Measurements from ENCODE around the gene SOX18. TPM values are rescaled to one million over a fixed set of nuclear protein-coding genes. Genes with fewer than 3 reads are reported as not detected.

The SOX18 gene
- total and polyA plus RNA-seq, 2 experiments from 2014 or later = 0.06 TPM; not detected in 1

DNA sequence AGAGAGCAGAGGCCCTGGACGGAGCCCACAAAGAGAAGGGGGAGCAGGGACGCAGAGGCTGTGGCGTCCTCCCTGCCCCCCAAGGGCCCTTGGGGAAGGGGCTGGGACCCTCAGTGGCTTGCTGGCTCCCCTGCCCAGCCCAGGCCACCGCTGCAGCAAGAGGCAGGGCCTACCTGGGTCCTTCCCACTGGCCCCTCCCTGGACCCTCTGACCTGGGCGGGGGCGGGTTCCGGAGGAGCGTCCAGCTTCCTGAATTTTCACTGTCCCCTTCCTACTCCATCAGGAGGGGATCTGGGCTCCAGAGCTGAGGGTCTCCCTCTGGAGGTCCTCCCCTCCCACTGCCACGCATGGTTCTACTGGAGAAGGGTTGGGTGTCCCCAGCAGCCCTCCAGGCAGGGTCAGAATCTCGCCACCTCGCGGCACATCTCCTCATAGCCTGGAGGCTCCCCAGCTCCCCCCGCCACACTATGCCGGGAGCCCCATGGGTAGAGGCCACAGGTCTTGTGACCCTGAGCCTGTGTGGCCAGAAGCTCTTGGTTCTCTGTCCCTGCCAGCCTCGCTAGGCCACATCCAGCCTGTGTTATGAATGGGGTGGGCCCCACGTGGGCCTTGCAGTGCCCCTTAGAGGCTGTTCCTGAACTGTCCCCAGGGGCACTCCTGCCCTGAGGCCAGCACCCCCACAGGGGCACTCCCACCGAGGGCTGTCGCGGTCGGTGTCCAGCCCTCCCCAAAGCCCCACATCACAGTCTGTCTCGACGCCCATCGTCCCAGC is 1.0 kb upstream of the SOX18 start:
- peaks cover 60% of the 10 kb centered on the region for H3K27me3 ChIP-seq
- DNase-seq (ENCODE audit: low read depth in 1 of 2, low spot score in 1 of 2) = no peak
- peaks cover 5% of the 10 kb centered on the region for H3K4me1 ChIP-seq (ENCODE audit: low read depth)
- H3K27ac ChIP-seq = no peak overlapping the region
- no peaks in the 10 kb centered on the region for H3K9me3 ChIP-seq (ENCODE audit: low read depth)
- no peak overlapping the region for H3K4me3 ChIP-seq
- TF ChIP-seq, protein P1, sequence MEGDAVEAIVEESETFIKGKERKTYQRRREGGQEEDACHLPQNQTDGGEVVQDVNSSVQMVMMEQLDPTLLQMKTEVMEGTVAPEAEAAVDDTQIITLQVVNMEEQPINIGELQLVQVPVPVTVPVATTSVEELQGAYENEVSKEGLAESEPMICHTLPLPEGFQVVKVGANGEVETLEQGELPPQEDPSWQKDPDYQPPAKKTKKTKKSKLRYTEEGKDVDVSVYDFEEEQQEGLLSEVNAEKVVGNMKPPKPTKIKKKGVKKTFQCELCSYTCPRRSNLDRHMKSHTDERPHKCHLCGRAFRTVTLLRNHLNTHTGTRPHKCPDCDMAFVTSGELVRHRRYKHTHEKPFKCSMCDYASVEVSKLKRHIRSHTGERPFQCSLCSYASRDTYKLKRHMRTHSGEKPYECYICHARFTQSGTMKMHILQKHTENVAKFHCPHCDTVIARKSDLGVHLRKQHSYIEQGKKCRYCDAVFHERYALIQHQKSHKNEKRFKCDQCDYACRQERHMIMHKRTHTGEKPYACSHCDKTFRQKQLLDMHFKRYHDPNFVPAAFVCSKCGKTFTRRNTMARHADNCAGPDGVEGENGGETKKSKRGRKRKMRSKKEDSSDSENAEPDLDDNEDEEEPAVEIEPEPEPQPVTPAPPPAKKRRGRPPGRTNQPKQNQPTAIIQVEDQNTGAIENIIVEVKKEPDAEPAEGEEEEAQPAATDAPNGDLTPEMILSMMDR (IDR thresholded peaks at IDR 0.05; ENCODE audit: low read depth, low read length) = no peak
- H3K36me3 ChIP-seq = no peaks in the 10 kb centered on the region

DNA sequence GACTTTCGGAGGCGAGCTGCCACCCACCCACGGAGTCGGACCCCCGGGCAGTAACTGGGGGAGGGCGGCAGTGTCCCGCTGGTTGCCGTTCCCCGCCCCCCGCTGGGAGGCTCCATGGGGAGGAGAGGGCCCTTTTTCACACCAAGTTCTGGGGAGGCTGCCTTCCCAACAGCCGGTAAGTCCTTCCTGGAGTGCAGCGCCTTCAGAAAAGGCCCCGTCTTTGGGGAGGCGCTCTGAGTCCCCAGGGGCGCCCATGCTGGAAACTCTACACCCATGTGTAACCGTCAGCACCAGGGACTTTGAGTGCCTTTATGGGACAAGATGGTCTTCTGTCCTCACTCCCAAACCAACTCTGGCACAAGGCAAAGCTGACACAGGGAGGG is 430 bp upstream of the SOX18 start:
- Histone ChIP-seq H3K27ac (no peak overlapping the region), H3K27me3 (peaks cover 66% of the 10 kb centered on the region), H3K4me1 (ENCODE audit: low read depth) (peaks cover 5% of the 10 kb centered on the region), H3K9me3 (ENCODE audit: low read depth) (no peaks in the 10 kb centered on the region), H3K36me3 (no peaks in the 10 kb centered on the region), H3K4me3 (peak overlapping the region; percentile 20)
- TF ChIP-seq, protein P1 (IDR thresholded peaks at IDR 0.05; ENCODE audit: low read depth, low read length) = no peak
- DNase-seq (ENCODE audit: low read depth in 1 of 2, low spot score in 1 of 2) = peak in 1 of 2 donors; percentile 45

DNA sequence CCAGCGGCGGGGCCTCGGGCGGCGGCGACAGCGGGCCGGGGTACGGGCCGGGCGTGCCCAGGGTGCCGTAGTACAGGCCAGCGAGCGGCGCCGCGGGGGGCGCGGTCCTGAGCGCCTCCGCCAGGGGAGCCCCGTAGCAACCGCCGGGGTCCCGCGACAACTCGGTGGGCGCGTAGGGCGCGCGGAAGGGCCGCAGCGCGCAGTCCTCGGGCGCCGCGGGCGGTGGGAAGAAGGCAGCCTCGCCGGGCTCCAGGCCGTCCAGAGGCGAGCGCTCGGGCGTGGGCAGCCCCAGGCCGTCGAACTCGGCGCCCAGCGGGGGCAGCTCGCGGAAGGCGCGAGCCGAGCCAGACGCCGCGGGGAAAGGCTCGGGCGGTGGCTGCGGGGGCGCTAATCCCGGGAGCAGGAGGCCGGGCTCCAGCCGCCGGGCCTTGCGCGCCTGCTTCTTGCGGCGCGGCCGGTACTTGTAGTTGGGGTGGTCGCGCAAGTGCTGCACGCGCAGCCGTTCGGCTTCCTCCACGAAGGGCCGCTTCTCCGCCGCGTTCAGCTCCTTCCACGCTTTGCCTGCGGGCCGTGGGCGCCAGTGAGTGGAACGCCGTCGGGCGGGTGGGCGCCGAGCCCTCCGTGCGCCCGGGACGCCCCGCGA is 916 bp downstream of the SOX18 start:
- Histone ChIP-seq H3K4me3 (peak overlapping the region; percentile 6), H3K27ac (no peak overlapping the region), H3K4me1 (ENCODE audit: low read depth) (no peaks in the 10 kb centered on the region), H3K27me3 (peaks cover 79% of the 10 kb centered on the region), H3K9me3 (ENCODE audit: low read depth) (no peaks in the 10 kb centered on the region), H3K36me3 (no peaks in the 10 kb centered on the region)
- TF ChIP-seq, protein P1 (IDR thresholded peaks at IDR 0.05; ENCODE audit: low read depth, low read length) = no peak
- DNase-seq (ENCODE audit: low read depth in 1 of 2, low spot score in 1 of 2) = peak; percentile 14 to 21

DNA sequence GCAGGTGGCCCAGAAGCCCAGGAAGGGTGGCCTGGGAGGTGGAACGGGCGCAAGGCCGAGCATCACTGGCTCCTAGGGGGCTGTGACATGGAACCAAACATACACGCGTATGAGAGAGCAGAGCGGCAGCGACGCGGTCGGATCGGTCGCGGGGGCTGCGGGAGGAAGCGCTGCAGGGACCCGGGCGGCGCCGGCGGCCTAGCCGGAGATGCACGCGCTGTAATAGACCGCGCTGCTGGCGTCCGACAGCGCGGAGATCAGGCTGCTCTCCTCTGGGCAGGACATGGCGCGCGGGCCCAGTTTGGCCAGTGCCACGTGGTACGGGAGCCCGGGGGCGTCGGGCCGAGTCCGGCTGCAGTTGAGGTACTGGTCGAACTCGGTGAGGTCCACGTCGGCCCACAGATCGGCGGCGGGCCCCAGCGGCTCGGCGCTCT is 1.5 kb downstream of the SOX18 start:
- H3K4me3 ChIP-seq = no peak overlapping the region
- TF ChIP-seq, protein P1 (IDR thresholded peaks at IDR 0.05; ENCODE audit: low read depth, low read length) = no peak
- no peaks in the 10 kb centered on the region for H3K36me3 ChIP-seq
- H3K27me3 ChIP-seq = peaks cover 85% of the 10 kb centered on the region
- H3K27ac ChIP-seq = no peak overlapping the region
- DNase-seq (ENCODE audit: low read depth in 1 of 2, low spot score in 1 of 2) = no peak
- H3K4me1 ChIP-seq (ENCODE audit: low read depth) = no peaks in the 10 kb centered on the region
- no peaks in the 10 kb centered on the region for H3K9me3 ChIP-seq (ENCODE audit: low read depth)

DNA sequence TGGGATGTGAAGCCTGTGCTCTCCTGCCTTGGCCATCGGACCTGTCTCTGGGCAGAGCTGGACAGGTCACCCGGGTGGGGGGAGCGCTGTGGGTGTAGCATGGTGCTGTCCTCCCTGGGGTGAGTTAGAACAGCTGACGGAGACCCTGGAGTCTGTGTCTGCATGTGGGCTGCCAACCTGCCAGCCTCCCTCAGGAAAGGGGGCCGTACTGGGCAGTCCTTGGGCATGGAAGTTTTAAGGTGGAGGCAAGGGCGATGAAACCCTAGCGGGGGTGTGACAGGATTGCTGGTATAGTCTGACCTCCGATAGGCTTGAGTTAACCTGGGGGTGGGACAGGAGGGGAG is 2.4 kb downstream of the SOX18 start:
- TF ChIP-seq, protein P1 (IDR thresholded peaks at IDR 0.05; ENCODE audit: low read depth, low read length) = no peak
- H3K4me1 ChIP-seq (ENCODE audit: low read depth) = no peaks in the 10 kb centered on the region
- no peaks in the 10 kb centered on the region for H3K36me3 ChIP-seq
- H3K9me3 ChIP-seq (ENCODE audit: low read depth) = no peaks in the 10 kb centered on the region
- no peak for DNase-seq (ENCODE audit: low read depth in 1 of 2, low spot score in 1 of 2)
- no peak overlapping the region for H3K27ac ChIP-seq
- peaks cover 92% of the 10 kb centered on the region for H3K27me3 ChIP-seq
- no peak overlapping the region for H3K4me3 ChIP-seq
